Endothelial cell of umbilical vein (primary cell): ENCODE results near the gene GFPT2. TPM values are rescaled to one million over a fixed set of nuclear protein-coding genes. Genes with fewer than 3 reads are reported as not detected.

ENCODE experiments used
- BruUV-seq: library from RNA; stranded (reverse); fragments of 400-500 nt; replicated peaks from 2 replicates; lab custom pipeline; 2021; lab: Mats Ljungman, UMichigan
- CTCF ChIA-PET: fragments of 300-600, 350-600 bp; sonication (Branson Sonifier 250); formaldehyde crosslinking; loops from one replicate; lab custom pipeline; 2021; ENCODE audit warnings: antibody characterized with exemption, inconsistent platforms; lab: Charles Lee
- POLR2A ChIA-PET: fragments of 300-600, 350-600 bp; sonication (Branson Sonifier 250); formaldehyde crosslinking; loops from one replicate; lab custom pipeline; 2021; ENCODE audit warnings: antibody characterized with exemption, inconsistent platforms; lab: Charles Lee
- DNase-seq: peaks from one replicate; pipeline ENCODE4 v3.0.0-alpha.2; 2011; ENCODE audit warnings: low read depth, low spot score
- FAIRE-seq: peaks from 2 replicates; lab custom pipeline; 2011; peaks lifted over from hg19 to GRCh38; lab: Jason Lieb, UNC
- H2AFZ ChIP-seq: 2 replicates; pipeline ENCODE4 v1.6.0; 2012; ENCODE audit warnings: low read depth, low read length, control low read depth, inconsistent platforms
- H3K27ac ChIP-seq: 2 replicates; pipeline ENCODE4 v1.5.1; 2011; ENCODE audit warnings: low read depth, mild to moderate bottlenecking, control low read depth, low read length, moderate library complexity; ENCODE audit not compliant: insufficient read depth
- H3K27me3 ChIP-seq, 2 experiments: 2 replicates each; pipeline versions ENCODE4 v1.6.0 to v1.6.1; 2011; ENCODE audit warnings: low read length in 2 of 2, mixed read lengths in 1 of 2; ENCODE audit not compliant: control insufficient read depth in 2 of 2, insufficient read depth in 2 of 2
- H3K36me3 ChIP-seq, 2 experiments: 2 replicates in 1 of 2; 3 replicates in 1 of 2; pipeline ENCODE4 v1.5.1; 2011; ENCODE audit warnings: low read length in 2 of 2, mild to moderate bottlenecking in 1 of 2, moderate library complexity in 1 of 2; ENCODE audit not compliant: control insufficient read depth in 2 of 2, insufficient read depth in 2 of 2; ENCODE audit errors: extremely low read depth in 1 of 2
- H3K4me1 ChIP-seq: 3 replicates; pipeline ENCODE4 v1.5.1; 2011; ENCODE audit warnings: mild to moderate bottlenecking, low read length; ENCODE audit not compliant: control insufficient read depth, insufficient read depth; ENCODE audit errors: extremely low read depth
- H3K4me2 ChIP-seq: 2 replicates; pipeline ENCODE4 v1.6.1; 2011; ENCODE audit warnings: low read length, control low read depth, mixed read lengths; ENCODE audit not compliant: insufficient read depth
- H3K4me3 ChIP-seq, 3 experiments: fragments of 200-600 bp in 1 of 3; sonication (generic), shearing (Covaris generic) in 1 of 3; replicated peaks in 1 of 3; 2 replicates each; pipeline ENCODE4 v1.5.1; 2011 to 2016; ENCODE audit warnings: control low read depth in 3 of 3, low read length in 3 of 3, mild to moderate bottlenecking in 2 of 3, inconsistent platforms in 1 of 3, low read depth in 1 of 3, moderate library complexity in 1 of 3; ENCODE audit not compliant: insufficient read depth in 1 of 3
- H3K79me2 ChIP-seq: 2 replicates; pipeline ENCODE4 v1.6.0; 2012; ENCODE audit warnings: low read length, inconsistent platforms; ENCODE audit not compliant: control insufficient read depth, insufficient read depth
- H3K9ac ChIP-seq: replicated peaks from 2 replicates; pipeline ENCODE3; 2011; ENCODE audit warnings: low read length, control low read depth; ENCODE audit not compliant: insufficient read depth; ENCODE audit errors: extremely low read depth
- H3K9me1 ChIP-seq: replicated peaks from 3 replicates; pipeline ENCODE4 v1.6.0; 2011; ENCODE audit warnings: mild to moderate bottlenecking, low read length; ENCODE audit not compliant: control insufficient read depth, insufficient read depth; ENCODE audit errors: extremely low read depth
- H3K9me3 ChIP-seq: replicated peaks from 2 replicates; pipeline ENCODE4 v1.5.1; 2012; ENCODE audit warnings: low read length, inconsistent platforms; ENCODE audit not compliant: control insufficient read depth, insufficient read depth
- H4K20me1 ChIP-seq: replicated peaks from 2 replicates; pipeline ENCODE3; 2011; ENCODE audit warnings: mild to moderate bottlenecking, low read length; ENCODE audit not compliant: control insufficient read depth, insufficient read depth; ENCODE audit errors: extremely low read depth
- CTCF ChIP-seq, 2 donors: IDR thresholded peaks; 1 replicate in 1 of 2; 2 replicates in 1 of 2; pipeline ENCODE4 v1.5.1; 2011; ENCODE audit warnings: low read length in 2 of 2, mild to moderate bottlenecking in 2 of 2, moderate library complexity in 2 of 2, control low read depth in 1 of 2, inconsistent platforms in 1 of 2, low read depth in 1 of 2; ENCODE audit not compliant: insufficient read depth in 1 of 2; ENCODE audit errors: extremely low read depth in 1 of 2
- EZH2 ChIP-seq: IDR thresholded peaks from 2 replicates; pipeline ENCODE4 v1.6.1; 2012; ENCODE audit warnings: borderline replicate concordance, low read depth, mild to moderate bottlenecking, moderate library complexity, low read length, inconsistent platforms; ENCODE audit not compliant: severe bottlenecking
- FOS ChIP-seq: IDR thresholded peaks from 2 replicates; pipeline ENCODE4 v1.6.1; 2011; ENCODE audit warnings: mild to moderate bottlenecking, low read length, moderate library complexity, borderline replicate concordance; ENCODE audit not compliant: insufficient read depth
- GATA2 ChIP-seq: IDR thresholded peaks from 2 replicates; pipeline ENCODE4 v1.7.0; 2011; ENCODE audit warnings: low read depth, mild to moderate bottlenecking, moderate library complexity, mixed read lengths, low read length; ENCODE audit not compliant: insufficient read length, insufficient read depth
- JUN ChIP-seq: IDR thresholded peaks from 2 replicates; pipeline ENCODE4 v1.6.1; 2011; ENCODE audit warnings: borderline replicate concordance, low read depth; ENCODE audit not compliant: insufficient read length, insufficient read depth
- MAX ChIP-seq: IDR thresholded peaks from 2 replicates; pipeline ENCODE4 v1.6.1; 2011; ENCODE audit not compliant: insufficient read depth, insufficient read length
- MYC ChIP-seq: IDR thresholded peaks from one replicate; pipeline ENCODE4 v1.6.1; 2011; ENCODE audit warnings: mild to moderate bottlenecking, low read depth, low read length
- POLR2A ChIP-seq: IDR thresholded peaks from 2 replicates; pipeline ENCODE4 v1.6.1; 2012; ENCODE audit warnings: low read depth, mild to moderate bottlenecking, control low read depth, low read length
- POLR2AphosphoS5 ChIP-seq: IDR thresholded peaks from 2 replicates; pipeline ENCODE4 v1.6.1; 2012; ENCODE audit warnings: low read depth, mild to moderate bottlenecking, control low read depth, low read length, moderate library complexity; ENCODE audit not compliant: insufficient read depth
- dilution Hi-C: fragments of 300-500 bp; cut with MboI; formaldehyde crosslinking; loops from one replicate; pipeline ENCODE4 v1.15.0; 2019; ENCODE audit warnings: low sequenced_read_pairs; ENCODE audit not compliant: extremely low pct_ligation_motif_present
- intact Hi-C: fragments of 100-400 bp; cut with micrococcal nuclease; formaldehyde crosslinking; loops from one replicate; pipeline ENCODE4 v1.10.0; 2022
- polyA plus RNA-seq, 4 experiments: library from polyadenylated mRNA; depleted of rRNA in 3 of 4; stranded (reverse) in 3 of 4; unstranded in 1 of 4; fragments of >200 nt; gene quantifications; 2 replicates each; pipeline versions ENCODE4 v1.2.1 to v1.2.3, GENCODE V29; 2011 to 2012; ENCODE audit warnings: missing spikeins in 1 of 4
- total RNA-seq: library from RNA; stranded (reverse); gene quantifications from 2 replicates; pipeline ENCODE4 v1.2.3, GENCODE V29; 2021

GFPT2 gene
- total and polyA plus RNA-seq, 2 donors (not counting 3 experiments of a cell fraction or from before 2014, with no cell fraction given) = 4.3 to 4.5 TPM

GRCh38 chr5:180297587-180298282 lies 55.4 kb downstream of the GFPT2 start:
- CTCF ChIA-PET = interaction anchor here (1.2 to 4.7 kb wide), 2 partner anchors 18 to 31 kb away, joined by 3 to 20 read pairs; no protein-coding TSS in a partner anchor
- dilution Hi-C loops = no loop called here
- no peak overlapping the region for H3K27ac ChIP-seq
- TF ChIP-seq EZH2 (no peak), MYC (no peak), POLR2AphosphoS5 (no peak), MAX (no peak), GATA2 (no peak), FOS (no peak), POLR2A (no peak), JUN (no peak), CTCF (IDR thresholded peaks at IDR 0.05; ENCODE audit: extremely low read depth in 1 of 2, insufficient read depth in 1 of 2, low read depth in 1 of 2, low read length in 2 of 2) (no peak)
- BruUV-seq = no TSS peak
- H3K36me3 ChIP-seq = no peaks in the 10 kb centered on the region
- H3K9me3 ChIP-seq = no peaks in the 10 kb centered on the region
- H3K27me3 ChIP-seq = no peaks in the 10 kb centered on the region
- H3K9ac ChIP-seq = no peak overlapping the region
- POLR2A ChIA-PET = no interaction called here
- H3K4me1 ChIP-seq = peaks cover 3% of the 10 kb centered on the region
- no peaks in the 10 kb centered on the region for H3K79me2 ChIP-seq
- H3K9me1 ChIP-seq = no peaks in the 10 kb centered on the region
- no peaks in the 10 kb centered on the region for H4K20me1 ChIP-seq
- H3K4me2 ChIP-seq = no peak overlapping the region
- DNase-seq (no peak), FAIRE-seq (no peak)
- H2AFZ ChIP-seq = no peak overlapping the region
- H3K4me3 ChIP-seq = no peak overlapping the region
- intact Hi-C loops = loop anchor here (10.0 kb wide), 1 partner anchor 347 kb away; the partner anchor contains the start of gene FLT4
